HG02870 (cell line): ENCODE measurements around the gene ERCC6L.

Experiments used
- ATAC-seq: cut with Tn5 transposase; IDR thresholded peaks from one replicate; pipeline ENCODE4 v1.9.1; 2021; ENCODE audit warnings: mild to moderate bottlenecking, moderate library complexity; ENCODE audit not compliant: unreplicated experiment

The ERCC6L gene

GRCh38 chrX:72169008-72169728, 69.7 kb downstream of the ERCC6L start:
- no peak for ATAC-seq

DNA sequence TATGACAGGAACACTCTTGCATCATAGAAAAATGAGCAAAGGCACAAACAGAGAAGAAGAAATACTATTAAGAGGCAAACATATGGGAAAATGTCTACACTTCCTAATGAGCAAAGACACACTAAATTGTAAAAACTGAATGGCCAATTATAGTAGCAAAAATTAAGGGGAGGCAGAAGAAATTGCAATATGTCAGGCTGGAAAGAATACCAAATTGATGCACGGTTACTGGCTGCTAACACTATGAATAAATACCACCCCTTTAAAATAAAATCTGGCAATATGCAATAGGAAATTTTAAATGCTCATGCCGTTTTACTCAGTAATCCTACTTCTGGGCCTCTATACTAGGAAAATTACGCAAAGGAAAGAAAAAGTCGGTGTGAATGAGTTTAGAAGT, 73.3 kb downstream of the ERCC6L start:
- ATAC-seq, result no peak

GRCh38 chrX:72159769-72160168, 79.1 kb downstream of the ERCC6L start:
- ATAC-seq, result no peak

GRCh38 chrX:72158773-72159172, 80.1 kb downstream of the ERCC6L start:
- no peak for ATAC-seq
